OCI-LY3 (cell line): Measurements from ENCODE around the gene POFUT2.

ENCODE experiments used
- CTCF ChIP-seq: fragments of 200-600, 300-600 bp; sonication (generic); IDR thresholded peaks from 2 replicates; pipeline ENCODE4 v1.5.1; 2014; ENCODE audit warnings: antibody characterized with exemption, low read length, low read depth
- EZH2phosphoT487 ChIP-seq: fragments of 200-600 bp; shearing (Covaris generic); IDR thresholded peaks from 2 replicates; pipeline ENCODE4 v1.6.1; 2018; ENCODE audit warnings: antibody characterized with exemption, mixed run types, low read depth

DNA sequence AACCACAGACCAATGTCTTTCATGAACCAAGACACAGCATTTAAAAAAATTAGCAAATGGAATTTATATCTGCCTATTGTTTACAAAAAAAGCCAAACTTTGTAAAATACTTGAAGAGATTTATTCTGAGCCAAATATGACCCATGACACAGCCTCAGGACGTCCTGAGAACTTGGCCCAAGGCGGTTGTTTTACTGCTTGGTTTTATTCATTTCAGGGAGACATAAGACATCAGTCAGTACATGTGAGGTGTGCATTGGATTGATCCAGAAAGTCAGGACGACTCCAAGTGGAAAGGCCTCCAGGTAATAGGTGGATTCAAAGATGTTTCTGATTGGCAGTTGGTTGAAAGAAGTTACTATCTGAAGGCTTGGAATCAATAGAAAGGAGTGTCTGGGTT is 1.4 kb upstream of the POFUT2 start:
- no peak for TF ChIP-seq CTCF
- no peak for TF ChIP-seq EZH2phosphoT487
